PC-9 (cell line): ENCODE measurements around the gene UBXN2A. TPM values are rescaled to one million over a fixed set of nuclear protein-coding genes. Genes with fewer than 3 reads are reported as not detected.

Experiments used
- BruUV-seq: library from RNA; stranded (reverse); fragments of 400-500 nt; replicated peaks from 2 replicates; lab custom pipeline; 2021; lab: Mats Ljungman, UMichigan
- CTCF ChIA-PET: fragments of 300-600 bp; sonication (Branson Sonifier 250); formaldehyde crosslinking; loops from one replicate; lab custom pipeline; 2022; ENCODE audit warnings: antibody characterized with exemption; lab: Charles Lee
- POLR2A ChIA-PET: fragments of 300-600 bp; sonication (Branson Sonifier 250); formaldehyde crosslinking; loops from one replicate; lab custom pipeline; 2022; ENCODE audit warnings: antibody characterized with exemption; ENCODE audit not compliant: unreplicated experiment; lab: Charles Lee
- DNase-seq, 2 experiments: peaks; one replicate each; pipeline versions ENCODE4 v3.0.0 to v3.0.0-alpha.2; 2015 to 2022; ENCODE audit warnings: mixed read lengths in 1 of 2
- H2AFZ ChIP-seq: fragments of 200-600 bp; sonication (generic); 2 replicates; pipeline ENCODE4 v1.8.1; 2017; ENCODE audit warnings: antibody characterized with exemption
- H3F3A ChIP-seq: fragments of 200-600 bp; sonication (generic); 2 replicates; pipeline ENCODE4 v1.8.1; 2017; ENCODE audit warnings: antibody characterized with exemption, mild to moderate bottlenecking, low read depth; ENCODE audit not compliant: insufficient read depth
- H3K27ac ChIP-seq: fragments of 200-600 bp; sonication (generic); 2 replicates; pipeline ENCODE4 v1.6.1; 2016; ENCODE audit warnings: mixed run types
- H3K27me3 ChIP-seq: fragments of 200-600 bp; sonication (generic); 2 replicates; pipeline ENCODE4 v1.6.1; 2016; ENCODE audit warnings: low read depth, mixed run types; ENCODE audit not compliant: insufficient read depth
- H3K36me3 ChIP-seq: fragments of 200-600 bp; sonication (generic); 2 replicates; pipeline ENCODE4 v1.6.1; 2016; ENCODE audit warnings: low read depth, mixed run types
- H3K4me1 ChIP-seq: fragments of 200-600 bp; sonication (generic); replicated peaks from 2 replicates; pipeline ENCODE4 v1.6.1; 2016; ENCODE audit warnings: mixed run types; ENCODE audit not compliant: insufficient read depth
- H3K4me2 ChIP-seq: fragments of 200-600 bp; sonication (generic); 2 replicates; pipeline ENCODE4 v1.6.1; 2017; ENCODE audit warnings: mixed run types
- H3K4me3 ChIP-seq: fragments of 200-600 bp; sonication (generic); 2 replicates; pipeline ENCODE4 v1.6.1; 2016; ENCODE audit warnings: mixed run types
- H3K79me2 ChIP-seq: fragments of 200-600 bp; sonication (generic); 2 replicates; pipeline ENCODE4 v1.6.1; 2017; ENCODE audit warnings: low read depth, mixed run types
- H3K9me2 ChIP-seq: fragments of 200-600 bp; sonication (generic); 2 replicates; pipeline ENCODE4 v1.8.1; 2017; ENCODE audit warnings: mild to moderate bottlenecking; ENCODE audit not compliant: insufficient read depth
- H3K9me3 ChIP-seq: fragments of 200-600 bp; sonication (generic); 2 replicates; pipeline ENCODE4 v1.8.1; 2016; ENCODE audit warnings: low read depth; ENCODE audit not compliant: insufficient read depth
- H4K20me1 ChIP-seq: fragments of 200-600 bp; sonication (generic); 2 replicates; pipeline ENCODE4 v1.8.1; 2017; ENCODE audit not compliant: insufficient read depth
- EZH2 ChIP-seq: fragments of 200-600 bp; sonication (generic); IDR thresholded peaks from 2 replicates; pipeline ENCODE4 v1.8.0; 2017; ENCODE audit warnings: antibody characterized with exemption, low read depth
- intact Hi-C: fragments of 100-400 bp; cut with micrococcal nuclease; formaldehyde crosslinking; loops from one replicate; pipeline ENCODE4 v1.10.0; 2022; ENCODE audit not compliant: unreplicated experiment
- total RNA-seq: library from RNA; stranded (reverse); gene quantifications from 2 replicates; pipeline ENCODE4 v1.2.3, GENCODE V29; 2021
- TF ChIP-seq, protein P1 (sequence below): fragments of 200-600 bp; sonication (generic); conservative IDR thresholded peaks from 2 replicates; pipeline ENCODE4 v1.6.1; 2017; ENCODE audit warnings: mixed run types, antibody characterized with exemption, mild to moderate bottlenecking, moderate library complexity

Gene UBXN2A
- total RNA-seq, 1 experiment from 2014 or later = 16.9 TPM

DNA sequence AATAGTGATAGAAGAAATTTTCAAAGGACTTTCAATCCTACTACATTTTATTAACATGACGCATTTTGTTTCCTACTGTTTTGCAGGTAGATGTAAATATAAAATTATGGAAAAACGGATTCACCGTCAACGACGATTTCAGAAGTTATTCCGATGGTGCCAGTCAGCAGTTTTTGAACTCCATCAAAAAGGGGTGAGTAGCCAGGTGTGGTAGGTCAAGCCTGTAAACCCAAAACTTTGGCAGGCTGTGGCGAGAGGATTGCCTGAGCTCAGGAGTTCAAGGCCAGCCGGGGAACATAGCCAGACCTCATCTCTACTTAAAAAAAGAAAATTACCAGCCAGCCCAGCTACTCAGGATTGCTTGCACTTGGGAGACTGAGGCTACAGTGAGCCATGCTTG is 36.6 kb downstream of the UBXN2A start:
- ChIA-PET POLR2A (no interaction called here), CTCF (interaction anchor here (0.6 kb wide), 1 partner anchor 11 kb away, joined by 3 read pairs; no protein-coding TSS in a partner anchor)
- no peaks in the 10 kb centered on the region for H3K4me1 ChIP-seq
- H3K9me3 ChIP-seq = no peaks in the 10 kb centered on the region
- no TSS peak for BruUV-seq
- no peaks in the 10 kb centered on the region for H3F3A ChIP-seq
- DNase-seq = no peak
- no peak overlapping the region for H3K27ac ChIP-seq
- H3K4me3 ChIP-seq = no peak overlapping the region
- intact Hi-C loops = no loop called here
- no peak overlapping the region for H3K4me2 ChIP-seq
- H4K20me1 ChIP-seq = no peaks in the 10 kb centered on the region
- TF ChIP-seq, protein P1, sequence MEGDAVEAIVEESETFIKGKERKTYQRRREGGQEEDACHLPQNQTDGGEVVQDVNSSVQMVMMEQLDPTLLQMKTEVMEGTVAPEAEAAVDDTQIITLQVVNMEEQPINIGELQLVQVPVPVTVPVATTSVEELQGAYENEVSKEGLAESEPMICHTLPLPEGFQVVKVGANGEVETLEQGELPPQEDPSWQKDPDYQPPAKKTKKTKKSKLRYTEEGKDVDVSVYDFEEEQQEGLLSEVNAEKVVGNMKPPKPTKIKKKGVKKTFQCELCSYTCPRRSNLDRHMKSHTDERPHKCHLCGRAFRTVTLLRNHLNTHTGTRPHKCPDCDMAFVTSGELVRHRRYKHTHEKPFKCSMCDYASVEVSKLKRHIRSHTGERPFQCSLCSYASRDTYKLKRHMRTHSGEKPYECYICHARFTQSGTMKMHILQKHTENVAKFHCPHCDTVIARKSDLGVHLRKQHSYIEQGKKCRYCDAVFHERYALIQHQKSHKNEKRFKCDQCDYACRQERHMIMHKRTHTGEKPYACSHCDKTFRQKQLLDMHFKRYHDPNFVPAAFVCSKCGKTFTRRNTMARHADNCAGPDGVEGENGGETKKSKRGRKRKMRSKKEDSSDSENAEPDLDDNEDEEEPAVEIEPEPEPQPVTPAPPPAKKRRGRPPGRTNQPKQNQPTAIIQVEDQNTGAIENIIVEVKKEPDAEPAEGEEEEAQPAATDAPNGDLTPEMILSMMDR = no peak
- TF ChIP-seq EZH2 = no peak
- H3K79me2 ChIP-seq = no peaks in the 10 kb centered on the region
- H3K36me3 ChIP-seq = peaks cover 7% of the 10 kb centered on the region
- no peaks in the 10 kb centered on the region for H3K27me3 ChIP-seq
- no peak overlapping the region for H2AFZ ChIP-seq
- H3K9me2 ChIP-seq = no peaks in the 10 kb centered on the region

DNA sequence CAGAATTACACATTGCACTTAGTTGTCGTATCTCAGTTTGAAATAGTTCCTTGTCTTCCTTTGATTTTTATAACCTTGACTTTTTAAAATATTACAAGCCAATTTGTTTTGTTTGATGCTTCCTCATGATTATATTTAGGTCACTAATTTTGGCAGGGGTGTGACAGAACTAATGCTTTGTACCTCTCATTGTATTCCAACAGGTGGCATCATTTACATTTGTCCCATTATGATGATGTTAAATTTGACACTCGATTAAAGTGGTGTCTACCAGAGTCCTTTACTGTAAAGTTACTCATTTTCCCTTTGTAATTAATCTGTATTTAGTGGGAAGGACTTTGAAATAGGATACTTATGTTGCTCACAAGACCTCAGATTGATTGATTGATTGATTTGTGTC is 48.1 kb downstream of the UBXN2A start:
- no peak overlapping the region for H2AFZ ChIP-seq
- H4K20me1 ChIP-seq = no peaks in the 10 kb centered on the region
- H3K36me3 ChIP-seq = no peaks in the 10 kb centered on the region
- DNase-seq = no peak
- no peaks in the 10 kb centered on the region for H3K79me2 ChIP-seq
- intact Hi-C loops = loop anchor here (1.0 to 10.0 kb wide), 3 partner anchors 73 to 396 kb away; partner anchors contain the start of gene TP53I3
- CTCF ChIA-PET = no interaction called here
- no peak overlapping the region for H3K27ac ChIP-seq
- H3K4me2 ChIP-seq = no peak overlapping the region
- POLR2A ChIA-PET = no interaction called here
- H3K4me1 ChIP-seq = no peaks in the 10 kb centered on the region
- H3K9me3 ChIP-seq = no peaks in the 10 kb centered on the region
- H3F3A ChIP-seq = 0 out of 2 replicates have a peak, but pooled peaks cover 8% of the 10 kb centered on the region
- no peak overlapping the region for H3K4me3 ChIP-seq
- H3K27me3 ChIP-seq = no peaks in the 10 kb centered on the region
- TF ChIP-seq EZH2 = no peak
- TF ChIP-seq, protein P1 = peak; percentile 73
- no peaks in the 10 kb centered on the region for H3K9me2 ChIP-seq
- BruUV-seq = no TSS peak

DNA sequence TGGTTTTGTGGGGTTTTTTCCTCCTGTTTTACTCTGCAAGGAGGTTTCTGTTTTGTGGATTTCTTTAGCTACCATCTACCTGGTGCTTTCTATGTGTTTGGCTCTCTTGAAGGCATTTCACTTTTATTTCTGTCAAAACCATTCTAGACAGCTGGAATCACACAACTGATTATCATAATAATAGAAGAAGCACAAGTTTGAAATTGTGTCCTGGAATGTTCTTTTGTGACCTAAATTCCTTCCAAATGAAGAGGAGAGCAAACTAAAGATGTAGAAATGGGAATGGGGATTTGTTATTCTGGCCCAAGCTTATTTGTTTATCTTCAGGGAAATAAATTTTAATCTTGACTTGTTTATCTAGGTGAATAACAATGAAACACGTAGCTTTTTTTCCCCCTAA is 52.7 kb downstream of the UBXN2A start:
- Histone ChIP-seq H3K27ac (no peak overlapping the region), H3K36me3 (no peaks in the 10 kb centered on the region), H4K20me1 (no peaks in the 10 kb centered on the region), H3K4me3 (no peak overlapping the region), H3K79me2 (no peaks in the 10 kb centered on the region), H3F3A (0 out of 2 replicates have a peak, but pooled peaks cover 12% of the 10 kb centered on the region), H3K27me3 (no peaks in the 10 kb centered on the region), H3K9me2 (no peaks in the 10 kb centered on the region), H2AFZ (no peak overlapping the region), H3K9me3 (no peaks in the 10 kb centered on the region), H3K4me2 (no peak overlapping the region), H3K4me1 (no peaks in the 10 kb centered on the region)
- CTCF ChIA-PET = no interaction called here
- TF ChIP-seq, protein P1 = no peak
- TF ChIP-seq EZH2 = no peak
- DNase-seq = no peak
- no TSS peak for BruUV-seq
- POLR2A ChIA-PET = no interaction called here
- intact Hi-C loops = no loop called here
